H1 (cell line): Measurements from ENCODE around the gene ZBTB40. TPM values are rescaled to one million over a fixed set of nuclear protein-coding genes. Genes with fewer than 3 reads are reported as not detected.

Source experiments
- CBX5 ChIP-seq: fragments of 300-800, 300-1000 bp; sonication (generic); IDR thresholded peaks from 2 replicates; pipeline ENCODE4 v1.7.1; 2016; ENCODE audit warnings: antibody characterized with exemption, low read length, low read depth
- CHD1 ChIP-seq: IDR thresholded peaks from 2 replicates; pipeline ENCODE4 v1.6.1; 2012; ENCODE audit warnings: low read depth, low read length, improper control_type of control experiment
- JUN ChIP-seq: IDR thresholded peaks from 2 replicates; pipeline ENCODE4 v1.6.1; 2011; ENCODE audit warnings: low read depth, mild to moderate bottlenecking, improper control_type of control experiment, low read length
- POU5F1 ChIP-seq: IDR thresholded peaks from 2 replicates; pipeline ENCODE4 v1.6.1; 2011; ENCODE audit warnings: low read depth, mild to moderate bottlenecking, low read length, moderate library complexity
- RBBP5 ChIP-seq: IDR thresholded peaks from 2 replicates; pipeline ENCODE4 v1.7.1; 2012; ENCODE audit warnings: low read depth, mild to moderate bottlenecking, inconsistent platforms, low read length, moderate library complexity, borderline replicate concordance
- TCF12 ChIP-seq: IDR thresholded peaks from 2 replicates; pipeline ENCODE4 v1.6.1; 2011; ENCODE audit warnings: low read depth, mild to moderate bottlenecking, low read length
- polyA plus RNA-seq, 7 experiments: library from polyadenylated mRNA; depleted of rRNA in 3 of 7; stranded (reverse) in 5 of 7; unstranded in 2 of 7; fragments of >200 nt in 5 of 7; fragments of 200-250 nt in 2 of 7; gene quantifications; 1 replicate in 5 of 7; 2 replicates in 1 of 7; 4 replicates in 1 of 7; pipeline versions ENCODE4 v1.2.1 to v1.2.3, GENCODE V29; 2011 to 2013; ENCODE audit warnings: missing spikeins in 2 of 7, mixed read lengths in 2 of 7
- total RNA-seq: library from RNA; stranded (reverse); fragmentation: NEBNext Ultra II Directional; extraction: Animal tissue kit (Norgen Biotek cat#: 25700); gene quantifications from 2 replicates; pipeline ENCODE4 v1.2.1, GENCODE V29; 2021
- TF ChIP-seq, protein P1 (sequence below), 3 experiments: IDR thresholded peaks; 1 replicate in 2 of 3; 2 replicates in 1 of 3; pipeline versions ENCODE4 v1.5.1 to v1.6.1; 2011; ENCODE audit warnings: low read length in 3 of 3, mild to moderate bottlenecking in 3 of 3, inconsistent platforms in 2 of 3, low read depth in 1 of 3, moderate library complexity in 1 of 3; ENCODE audit not compliant: insufficient read depth in 1 of 3; ENCODE audit errors: control extremely low read depth in 1 of 3

ZBTB40 gene
- total and polyA plus RNA-seq, 2 of the 8 experiments (the other 6 are each of a cell fraction or from before 2014, with no cell fraction given), result 3.1 to 19.3 TPM

DNA sequence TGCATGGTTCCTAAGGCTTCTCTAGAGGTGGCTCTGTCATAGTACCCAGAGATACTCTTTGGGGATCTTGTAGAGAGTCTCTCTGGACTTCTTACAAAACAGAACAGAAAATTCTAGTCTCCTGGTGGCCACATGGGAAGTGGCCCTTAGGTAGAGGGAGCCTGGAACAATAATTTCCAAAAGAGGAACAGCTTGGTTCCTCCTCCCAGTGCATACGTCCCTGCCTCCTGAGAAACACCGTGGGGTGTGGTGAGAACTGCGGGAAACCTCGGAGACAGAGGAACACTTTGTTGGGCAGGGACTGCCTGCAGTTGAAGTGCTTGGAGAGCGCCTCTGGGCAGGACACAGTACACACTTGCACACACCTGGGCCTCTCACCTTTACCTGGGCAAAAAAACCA lies 72.8 kb downstream of the ZBTB40 start (continued):
- TF ChIP-seq, protein P1, sequence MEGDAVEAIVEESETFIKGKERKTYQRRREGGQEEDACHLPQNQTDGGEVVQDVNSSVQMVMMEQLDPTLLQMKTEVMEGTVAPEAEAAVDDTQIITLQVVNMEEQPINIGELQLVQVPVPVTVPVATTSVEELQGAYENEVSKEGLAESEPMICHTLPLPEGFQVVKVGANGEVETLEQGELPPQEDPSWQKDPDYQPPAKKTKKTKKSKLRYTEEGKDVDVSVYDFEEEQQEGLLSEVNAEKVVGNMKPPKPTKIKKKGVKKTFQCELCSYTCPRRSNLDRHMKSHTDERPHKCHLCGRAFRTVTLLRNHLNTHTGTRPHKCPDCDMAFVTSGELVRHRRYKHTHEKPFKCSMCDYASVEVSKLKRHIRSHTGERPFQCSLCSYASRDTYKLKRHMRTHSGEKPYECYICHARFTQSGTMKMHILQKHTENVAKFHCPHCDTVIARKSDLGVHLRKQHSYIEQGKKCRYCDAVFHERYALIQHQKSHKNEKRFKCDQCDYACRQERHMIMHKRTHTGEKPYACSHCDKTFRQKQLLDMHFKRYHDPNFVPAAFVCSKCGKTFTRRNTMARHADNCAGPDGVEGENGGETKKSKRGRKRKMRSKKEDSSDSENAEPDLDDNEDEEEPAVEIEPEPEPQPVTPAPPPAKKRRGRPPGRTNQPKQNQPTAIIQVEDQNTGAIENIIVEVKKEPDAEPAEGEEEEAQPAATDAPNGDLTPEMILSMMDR (IDR thresholded peaks at IDR 0.05; ENCODE audit: control extremely low read depth in 1 of 3, insufficient read depth in 1 of 3, low read depth in 1 of 3, low read length in 3 of 3), result no peak
- TF ChIP-seq POU5F1 (no peak), CBX5 (no peak), CHD1 (no peak), JUN (no peak), TCF12 (no peak), RBBP5 (no peak)
